Nephron (organoid): Measurements from ENCODE around the gene SERHL2.
"Not testable (repeated sequence)": the region's sequence is repeated elsewhere in the genome, so short reads cannot be mapped to it uniquely, and the experiment has no call there.

Source experiments
- H3K27ac Mint-ChIP-seq, 3 experiments: 2 replicates each; pipeline ENCODE4 v1.8.0; 2020; ENCODE audit warnings: mixed read lengths in 3 of 3, mild to moderate bottlenecking in 2 of 3, moderate library complexity in 1 of 3
- H3K27me3 Mint-ChIP-seq: 2 replicates; pipeline ENCODE4 v1.8.0; 2021; ENCODE audit warnings: low read depth, mild to moderate bottlenecking, moderate library complexity, mixed read lengths
- H3K36me3 Mint-ChIP-seq: 2 replicates; pipeline ENCODE4 v1.8.0; 2020; ENCODE audit warnings: low read depth, mixed read lengths
- H3K4me1 Mint-ChIP-seq: 2 replicates; pipeline ENCODE4 v1.8.0; 2020; ENCODE audit warnings: mixed read lengths
- H3K4me3 Mint-ChIP-seq, 3 experiments: 2 replicates each; pipeline ENCODE4 v1.8.0; 2020; ENCODE audit warnings: mild to moderate bottlenecking in 3 of 3, mixed read lengths in 3 of 3, moderate library complexity in 2 of 3
- H3K9me3 Mint-ChIP-seq: 2 replicates; pipeline ENCODE4 v1.8.0; 2020; ENCODE audit warnings: mixed read lengths
- TF ChIP-seq, protein P1 (sequence below), 3 experiments: fragments of 200-600 bp; sonication (generic); IDR thresholded peaks; one replicate each; pipeline ENCODE4 v1.5.0; 2021; ENCODE audit warnings: antibody characterized with exemption in 3 of 3; ENCODE audit not compliant: unreplicated experiment in 3 of 3

The SERHL2 gene

DNA sequence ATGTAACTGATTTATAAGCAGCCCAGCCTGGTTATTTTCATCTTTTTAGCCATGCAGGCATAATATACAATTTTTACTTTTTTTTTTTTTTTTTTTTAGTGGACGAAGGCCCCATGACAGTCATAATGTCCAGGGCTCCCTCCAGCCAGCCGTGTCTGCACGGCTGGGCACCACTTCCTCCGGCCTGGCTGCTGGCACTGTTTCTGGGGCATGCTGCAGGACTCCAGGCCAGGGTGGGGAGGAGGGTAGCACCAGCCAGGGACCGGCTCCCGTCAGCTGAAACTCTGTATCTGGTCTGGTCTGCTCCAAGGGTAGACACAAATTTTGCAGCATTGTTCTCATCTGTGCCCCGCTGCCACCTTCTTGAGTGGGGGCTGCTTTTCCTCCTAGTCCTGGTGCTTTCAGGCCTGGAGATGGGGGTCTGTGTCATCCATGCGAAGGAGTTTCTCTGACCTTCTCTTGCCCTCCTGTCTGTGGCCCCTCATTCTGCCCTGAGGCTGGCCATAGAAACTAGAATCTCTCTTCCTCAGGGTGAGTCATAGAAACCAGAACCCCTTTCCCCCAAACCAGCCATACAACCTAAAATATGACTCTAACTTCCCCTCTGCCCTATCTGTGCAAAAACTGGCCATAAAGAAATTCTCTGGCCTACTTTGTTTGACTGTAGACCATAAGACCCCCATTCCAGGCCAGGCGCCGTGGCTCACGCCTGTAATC is 25.0 kb upstream of the SERHL2 start:
- H3K27ac Mint-ChIP-seq = no peak overlapping the region
- H3K4me3 Mint-ChIP-seq = no peak overlapping the region
- no peaks in the 10 kb centered on the region for H3K9me3 Mint-ChIP-seq
- TF ChIP-seq, protein P1, sequence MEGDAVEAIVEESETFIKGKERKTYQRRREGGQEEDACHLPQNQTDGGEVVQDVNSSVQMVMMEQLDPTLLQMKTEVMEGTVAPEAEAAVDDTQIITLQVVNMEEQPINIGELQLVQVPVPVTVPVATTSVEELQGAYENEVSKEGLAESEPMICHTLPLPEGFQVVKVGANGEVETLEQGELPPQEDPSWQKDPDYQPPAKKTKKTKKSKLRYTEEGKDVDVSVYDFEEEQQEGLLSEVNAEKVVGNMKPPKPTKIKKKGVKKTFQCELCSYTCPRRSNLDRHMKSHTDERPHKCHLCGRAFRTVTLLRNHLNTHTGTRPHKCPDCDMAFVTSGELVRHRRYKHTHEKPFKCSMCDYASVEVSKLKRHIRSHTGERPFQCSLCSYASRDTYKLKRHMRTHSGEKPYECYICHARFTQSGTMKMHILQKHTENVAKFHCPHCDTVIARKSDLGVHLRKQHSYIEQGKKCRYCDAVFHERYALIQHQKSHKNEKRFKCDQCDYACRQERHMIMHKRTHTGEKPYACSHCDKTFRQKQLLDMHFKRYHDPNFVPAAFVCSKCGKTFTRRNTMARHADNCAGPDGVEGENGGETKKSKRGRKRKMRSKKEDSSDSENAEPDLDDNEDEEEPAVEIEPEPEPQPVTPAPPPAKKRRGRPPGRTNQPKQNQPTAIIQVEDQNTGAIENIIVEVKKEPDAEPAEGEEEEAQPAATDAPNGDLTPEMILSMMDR (IDR thresholded peaks at IDR 0.05; ENCODE audit: unreplicated experiment in 3 of 3) = no peak
- no peaks in the 10 kb centered on the region for H3K36me3 Mint-ChIP-seq
- no peaks in the 10 kb centered on the region for H3K4me1 Mint-ChIP-seq
- peaks cover 35% of the 10 kb centered on the region for H3K27me3 Mint-ChIP-seq

DNA sequence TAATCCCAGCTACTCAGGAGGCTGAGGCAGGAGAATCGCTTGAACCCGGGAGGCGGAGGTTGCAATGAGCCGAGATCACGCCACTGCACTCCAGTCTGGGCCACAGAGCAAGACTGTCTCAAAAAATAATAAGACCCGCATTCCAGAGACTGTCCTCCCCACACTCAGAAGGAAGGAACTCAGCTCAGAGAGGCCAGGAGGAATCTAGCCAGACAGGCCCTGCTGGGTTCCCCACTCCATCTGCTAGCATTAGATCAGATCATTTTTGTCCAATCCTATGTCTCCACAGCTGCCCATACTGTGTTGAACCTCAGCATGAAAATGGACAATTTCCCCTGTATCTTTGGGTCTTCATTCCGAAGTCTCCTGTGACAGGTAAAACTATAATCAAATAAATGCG is 24.3 kb upstream of the SERHL2 start:
- H3K27me3 Mint-ChIP-seq = peaks cover 35% of the 10 kb centered on the region
- H3K4me1 Mint-ChIP-seq, H3K9me3 Mint-ChIP-seq, H3K36me3 Mint-ChIP-seq, H3K4me3 Mint-ChIP-seq, H3K27ac Mint-ChIP-seq: not testable (repeated sequence)

DNA sequence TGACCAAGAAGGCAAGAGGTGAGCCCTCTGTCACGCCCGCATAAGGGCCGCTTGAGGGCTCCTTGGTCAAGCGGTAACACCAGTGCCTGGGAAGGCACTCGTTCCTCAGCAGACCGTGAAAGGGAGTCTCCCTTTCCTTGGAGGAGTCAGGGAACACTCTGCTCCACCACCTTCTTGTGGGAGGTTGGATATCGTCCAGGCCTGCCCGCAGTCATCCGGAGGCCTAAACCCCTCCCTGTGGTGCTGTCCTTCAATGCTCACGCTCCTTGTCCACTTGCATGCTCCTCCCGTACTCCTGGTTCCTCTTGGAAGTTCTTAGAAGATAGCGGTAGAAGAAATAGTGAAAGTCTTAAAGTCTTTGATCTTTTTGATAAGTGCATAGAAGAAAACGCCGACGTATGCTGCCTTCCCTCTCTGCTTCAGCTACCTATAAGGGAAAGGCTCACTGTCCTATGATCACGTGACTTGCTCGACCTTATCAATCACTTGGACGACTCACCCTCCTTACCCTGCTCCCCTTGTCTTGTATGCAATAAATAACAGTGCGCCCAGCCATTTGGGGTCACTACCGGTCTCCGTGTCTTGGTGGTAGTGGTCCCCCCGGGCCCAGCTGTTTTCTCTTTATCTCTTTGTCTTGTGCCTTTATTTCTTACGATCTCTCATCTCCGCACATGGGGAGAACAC is 22.2 kb upstream of the SERHL2 start:
- not testable (repeated sequence) for H3K9me3 Mint-ChIP-seq, H3K27ac Mint-ChIP-seq, H3K36me3 Mint-ChIP-seq, H3K4me3 Mint-ChIP-seq, H3K4me1 Mint-ChIP-seq
- peaks cover 34% of the 10 kb centered on the region for H3K27me3 Mint-ChIP-seq

DNA sequence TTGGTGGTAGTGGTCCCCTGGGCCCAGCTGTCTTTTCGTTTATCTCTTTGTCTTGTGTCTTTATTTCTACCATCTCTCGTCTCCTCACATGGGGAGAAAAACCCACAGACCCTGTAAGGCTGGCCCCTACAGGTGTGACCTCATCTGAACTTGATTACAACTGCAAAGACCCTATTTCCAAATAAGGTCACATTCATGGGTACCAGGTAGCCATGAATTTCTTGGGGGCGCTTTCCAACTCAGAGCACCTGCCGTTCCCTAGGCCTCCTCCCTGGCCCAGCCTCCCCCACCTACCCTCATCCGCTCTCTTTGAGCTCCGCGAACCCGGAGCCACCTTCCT is 20.1 kb upstream of the SERHL2 start:
- peaks cover 4% of the 10 kb centered on the region for H3K4me1 Mint-ChIP-seq

DNA sequence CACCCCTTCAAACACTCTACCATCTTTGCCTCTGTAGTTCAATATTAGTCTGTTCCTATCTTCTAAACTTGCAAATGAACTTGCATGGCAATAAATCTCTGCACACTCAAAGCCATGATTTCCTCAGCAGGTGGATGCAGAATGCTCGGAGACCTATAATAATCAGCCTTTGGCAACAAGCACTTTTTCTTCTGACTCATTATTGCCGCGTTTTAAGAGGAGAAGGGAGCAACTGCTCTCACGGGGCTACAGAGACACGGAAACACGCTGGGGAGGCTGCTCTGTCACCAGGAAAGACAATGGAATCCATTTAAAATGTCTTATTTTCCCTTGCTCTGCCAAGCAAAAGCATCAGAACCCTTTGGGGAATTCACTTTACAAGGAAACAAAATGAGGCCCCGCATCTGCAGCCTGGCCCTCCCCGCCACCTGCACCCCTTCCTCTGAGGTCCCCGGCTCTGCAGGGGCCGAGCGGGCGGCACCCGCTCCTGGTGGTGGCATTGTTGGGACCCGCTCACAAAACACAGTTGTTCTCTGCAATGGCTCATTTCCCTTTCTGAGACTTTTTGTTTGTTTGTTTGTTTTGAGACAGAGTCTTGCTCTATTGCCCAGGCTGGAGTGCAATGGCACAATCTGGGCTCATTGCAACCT is 18.5 kb upstream of the SERHL2 start:
- not testable (repeated sequence) for H3K9me3 Mint-ChIP-seq, H3K27me3 Mint-ChIP-seq, H3K36me3 Mint-ChIP-seq, H3K4me3 Mint-ChIP-seq, H3K4me1 Mint-ChIP-seq, H3K27ac Mint-ChIP-seq

More for the DNA sequence above, 20.1 kb upstream of the SERHL2 start:
- Mint-ChIP-seq H3K27me3 (peaks cover 24% of the 10 kb centered on the region), H3K9me3 (no peaks in the 10 kb centered on the region), H3K27ac (peak overlapping the region in 1 of 3 experiments; percentile 2), H3K36me3 (no peaks in the 10 kb centered on the region), H3K4me3 (no peak overlapping the region)
- TF ChIP-seq, protein P1 (IDR thresholded peaks at IDR 0.05; ENCODE audit: unreplicated experiment in 3 of 3) = no peak

DNA sequence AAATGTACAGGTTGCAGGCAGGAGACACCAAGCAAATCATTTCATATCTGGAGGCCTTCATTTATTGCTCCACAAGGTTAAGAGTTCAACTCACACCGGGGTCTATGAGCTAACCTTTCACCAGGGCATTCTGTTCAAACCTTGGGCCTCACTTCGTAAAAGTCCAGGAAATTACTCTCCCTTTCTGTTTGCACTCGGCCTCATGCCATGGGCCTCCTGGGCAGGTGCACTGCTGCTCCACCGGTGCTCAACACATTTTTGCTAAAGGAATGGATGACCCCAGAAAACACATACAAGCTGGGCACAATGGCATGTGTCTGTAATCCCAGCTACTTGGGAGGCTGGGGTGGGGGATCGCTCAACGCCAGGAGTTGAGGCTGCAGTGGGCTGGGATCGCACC is 17.6 kb upstream of the SERHL2 start:
- Mint-ChIP-seq H3K9me3 (no peaks in the 10 kb centered on the region), H3K4me3 (no peak overlapping the region), H3K4me1 (peaks cover 4% of the 10 kb centered on the region), H3K27me3 (peaks cover 6% of the 10 kb centered on the region), H3K27ac (no peak overlapping the region), H3K36me3 (no peaks in the 10 kb centered on the region)
- TF ChIP-seq, protein P1 (IDR thresholded peaks at IDR 0.05; ENCODE audit: unreplicated experiment in 3 of 3) = no peak

DNA sequence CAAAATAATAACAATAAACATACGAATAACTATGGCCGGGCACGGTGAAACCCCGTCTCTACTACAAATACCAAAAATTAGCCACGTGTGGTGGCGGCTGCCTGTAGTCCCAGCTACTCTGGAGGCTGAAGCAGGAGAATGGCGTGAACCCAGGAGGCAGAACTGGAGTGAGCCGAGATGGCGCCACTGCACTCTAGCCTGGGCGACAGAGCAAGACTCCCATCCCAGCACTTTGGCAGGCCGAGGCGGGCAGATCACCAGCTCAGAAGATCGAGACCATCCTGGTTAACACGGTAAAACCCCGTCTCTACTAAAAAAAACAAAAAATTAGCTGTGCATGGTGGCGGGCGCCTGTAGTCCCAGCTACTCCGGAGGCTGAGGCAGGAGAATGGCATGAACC is 17.1 kb upstream of the SERHL2 start:
- not testable (repeated sequence) for H3K36me3 Mint-ChIP-seq, H3K4me3 Mint-ChIP-seq, H3K4me1 Mint-ChIP-seq, H3K27me3 Mint-ChIP-seq, H3K9me3 Mint-ChIP-seq
- peak overlapping the region in 1 of 3 experiments; percentile 44 for H3K27ac Mint-ChIP-seq

DNA sequence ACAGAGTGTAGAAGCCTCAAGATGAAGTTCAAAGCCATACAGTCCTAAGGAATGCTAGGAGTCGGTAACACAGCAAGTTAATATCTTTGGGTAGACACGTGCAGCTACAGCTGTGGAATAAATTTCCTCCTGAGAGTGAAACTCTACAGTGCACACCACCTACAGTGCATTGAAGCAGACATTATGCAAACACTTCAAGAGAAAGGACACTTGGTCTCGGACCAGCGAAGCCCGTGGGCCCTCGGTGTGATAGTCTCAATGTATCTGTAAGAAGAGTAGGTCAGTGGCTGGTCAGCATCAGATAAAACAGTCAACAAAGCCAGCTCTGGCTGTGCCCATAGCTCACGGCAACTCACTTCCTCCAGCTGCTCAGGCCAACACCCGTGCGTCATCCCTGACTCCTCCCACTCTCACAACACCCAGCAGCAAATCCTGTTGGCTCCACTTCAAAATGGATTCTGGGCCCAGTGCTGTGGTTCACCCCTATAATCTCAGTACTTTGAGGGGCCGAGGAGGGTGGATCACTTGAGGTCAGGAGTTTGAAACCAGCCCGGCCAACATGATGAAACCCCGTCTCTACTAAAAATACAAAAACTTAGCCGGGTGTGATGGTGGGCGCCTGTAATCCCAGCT is 16.4 kb upstream of the SERHL2 start:
- not testable (repeated sequence) for H3K27me3 Mint-ChIP-seq, H3K4me3 Mint-ChIP-seq, H3K36me3 Mint-ChIP-seq, H3K4me1 Mint-ChIP-seq, H3K9me3 Mint-ChIP-seq
- H3K27ac Mint-ChIP-seq = peak overlapping the region in 1 of 3 experiments; percentile 44

DNA sequence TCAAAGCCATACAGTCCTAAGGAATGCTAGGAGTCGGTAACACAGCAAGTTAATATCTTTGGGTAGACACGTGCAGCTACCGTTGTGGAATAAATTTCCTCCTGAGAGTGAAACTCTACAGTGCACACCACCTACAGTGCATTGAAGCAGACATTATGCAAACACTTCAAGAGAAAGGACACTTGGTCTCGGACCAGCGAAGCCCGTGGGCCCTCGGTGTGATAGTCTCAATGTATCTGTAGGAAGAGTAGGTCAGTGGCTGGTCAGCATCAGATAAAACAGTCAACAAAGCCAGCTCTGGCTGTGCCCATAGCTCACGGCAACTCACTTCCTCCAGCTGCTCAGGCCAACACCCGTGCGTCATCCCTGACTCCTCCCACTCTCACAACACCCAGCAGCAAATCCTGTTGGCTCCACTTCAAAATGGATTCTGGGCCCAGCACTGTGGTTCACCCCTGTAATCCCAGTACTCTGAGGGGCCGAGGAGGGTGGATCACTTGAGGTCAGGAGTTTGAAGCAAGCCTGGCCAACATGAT is 14.5 kb upstream of the SERHL2 start:
- H3K4me3 Mint-ChIP-seq, H3K9me3 Mint-ChIP-seq, H3K36me3 Mint-ChIP-seq, H3K4me1 Mint-ChIP-seq: not testable (repeated sequence)
- Mint-ChIP-seq H3K27me3 (peaks cover 16% of the 10 kb centered on the region), H3K27ac (peak overlapping the region in 1 of 3 experiments; percentile 29)
